NCI-H187 treated with DMSO at 0.1 percent for 48 hours (cell line): ENCODE measurements around the gene MAP4K1.
"Not testable (repeated sequence)": the region's sequence is repeated elsewhere in the genome, so short reads cannot be mapped to it uniquely, and the experiment has no call there.

Experiments used
- DNase-seq: peaks from one replicate; lab custom pipeline; 2025; lab: John Stamatoyannopoulos, UW

Gene MAP4K1

DNA sequence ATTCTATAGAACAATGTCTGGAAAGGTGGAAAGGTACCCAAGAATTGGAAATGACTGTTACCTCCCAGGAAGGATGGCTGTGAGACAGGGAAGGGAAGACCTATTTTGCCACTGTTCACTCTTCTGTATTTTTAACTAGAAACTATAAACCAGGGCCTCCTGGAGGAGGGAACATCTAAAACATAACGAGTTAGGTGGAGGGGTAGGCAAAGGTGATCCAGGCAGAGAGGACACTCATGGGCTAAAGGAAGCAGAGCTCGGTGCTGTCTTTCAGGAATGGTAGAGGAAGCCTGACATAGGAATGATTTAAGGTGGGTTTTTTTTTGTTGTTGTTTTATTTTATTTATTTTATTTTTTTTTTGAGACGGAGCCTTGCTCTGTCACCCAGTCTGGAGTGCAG is 7.1 kb upstream of the MAP4K1 start:
- no peak for DNase-seq

GRCh38 chr19:38619361-38620174 is 1.8 kb upstream of the MAP4K1 start:
- DNase-seq, result no peak

DNA sequence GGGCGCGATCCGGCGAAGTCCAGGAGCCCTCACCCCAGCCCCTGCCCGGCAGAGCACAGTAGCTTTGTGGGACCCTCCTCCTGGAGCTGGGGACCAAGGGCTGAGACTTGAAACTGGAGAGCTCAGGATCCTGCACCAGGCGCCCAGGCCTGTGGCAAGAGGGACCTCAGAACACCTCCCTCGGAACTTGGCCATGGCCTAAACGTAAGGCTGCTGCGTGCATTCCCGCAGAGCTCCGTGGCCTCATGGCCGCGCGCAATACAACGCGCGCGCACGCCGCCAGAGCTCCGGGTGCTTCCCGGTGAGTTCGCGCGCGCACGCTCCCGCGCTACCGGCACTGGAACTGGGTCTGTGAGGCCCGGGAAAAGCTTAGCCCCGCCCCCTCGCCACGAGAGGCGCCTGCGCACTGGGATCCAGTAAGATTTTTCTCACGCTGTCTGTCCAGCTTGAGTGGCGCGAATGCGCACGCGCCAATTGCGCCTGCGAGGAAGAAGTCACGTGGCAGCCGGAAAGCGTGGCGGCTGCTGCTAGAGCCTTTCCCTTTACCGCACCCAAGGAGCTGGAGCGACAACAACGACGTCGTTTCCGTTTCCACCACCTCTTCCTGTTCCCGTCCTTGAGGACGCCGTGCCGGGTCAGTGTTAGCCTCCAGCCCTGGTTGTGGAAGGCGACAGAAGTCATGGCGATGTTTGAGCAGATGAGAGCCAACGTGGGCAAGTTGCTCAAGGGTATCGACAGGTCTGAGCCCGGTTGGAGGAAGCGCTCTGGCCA is 1.0 kb upstream of the MAP4K1 start, which contains the start of gene EIF3K:
TSS of gene EIF3K (plus strand) at position 599 of the 771 bp plus-strand sequence. CDS start at position 680, 81 bp downstream.
- peak; percentile 92 for DNase-seq

GRCh38 chr19:38617283-38617763 is 430 bp downstream of the MAP4K1 start:
- no peak for DNase-seq

DNA sequence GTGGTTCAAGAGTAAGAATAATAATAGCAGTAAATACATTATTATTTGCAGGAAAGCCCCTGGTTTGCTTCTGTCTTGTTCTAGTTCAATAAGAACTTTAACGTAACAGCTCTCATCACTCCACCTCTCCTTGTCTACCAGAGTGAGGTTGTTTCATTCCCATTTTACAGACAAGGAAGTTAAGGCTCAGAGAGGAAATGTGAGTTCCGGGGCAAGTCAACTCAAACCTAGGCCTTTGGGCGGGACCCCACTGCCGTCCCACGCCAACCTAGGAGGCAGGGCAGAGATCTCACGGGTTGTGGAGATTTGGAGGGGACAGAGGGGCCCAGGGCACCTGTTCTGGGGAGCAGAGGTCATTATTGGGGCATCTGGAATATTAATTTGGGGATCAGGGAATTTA is 1.5 kb downstream of the MAP4K1 start:
- no peak for DNase-seq

GRCh38 chr19:38615007-38615581 is 2.7 kb downstream of the MAP4K1 start:
- DNase-seq, result no peak

- no peak for DNase-seq
These were observed 3.5 kb downstream of the MAP4K1 start for GRCh38 chr19:38614289-38614688.

DNA sequence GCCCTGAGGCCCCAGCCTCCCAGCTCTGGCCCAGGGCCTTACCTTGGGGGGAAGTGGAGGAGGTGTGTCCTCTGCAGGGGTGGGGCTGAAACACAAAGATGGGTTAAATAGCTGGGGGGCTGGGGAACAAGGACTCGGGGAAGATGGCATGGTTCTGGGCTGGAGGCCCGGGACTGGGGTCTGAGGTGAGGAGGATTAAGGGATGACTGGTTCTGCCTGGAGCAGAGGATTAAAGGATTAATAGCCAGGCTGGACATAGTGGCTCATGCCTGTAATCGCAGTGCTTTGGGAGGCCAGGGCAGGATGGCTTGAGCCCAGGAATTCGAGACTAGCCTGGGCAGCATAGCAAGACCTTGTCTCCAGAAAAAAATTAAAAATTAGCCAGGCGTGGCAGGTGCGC is 11.6 kb downstream of the MAP4K1 start:
- DNase-seq, result no peak

- not testable (repeated sequence) for DNase-seq
These were observed 14.9 kb downstream of the MAP4K1 start for GRCh38 chr19:38602856-38603255.

GRCh38 chr19:38599722-38600121 is 18.0 kb downstream of the MAP4K1 start:
- DNase-seq, result no peak

DNA sequence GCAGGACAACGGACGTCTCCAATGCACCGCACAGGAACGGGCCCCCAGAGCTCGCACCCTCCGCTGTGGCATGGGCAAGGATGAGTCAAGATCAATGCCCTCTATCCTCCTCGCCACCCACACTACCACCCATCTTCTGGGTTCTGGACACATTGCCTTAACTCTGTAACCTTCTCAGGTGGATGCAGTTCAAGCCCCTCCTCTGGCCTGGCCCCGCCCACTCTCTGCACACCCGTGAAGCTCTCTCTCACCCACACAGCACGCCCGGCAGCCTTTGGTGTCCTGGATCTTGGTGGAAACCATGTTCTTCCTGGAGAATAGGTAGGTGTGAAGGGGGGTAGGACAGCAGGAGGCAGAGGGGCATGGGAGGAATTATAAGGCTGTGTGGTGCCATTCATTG is 20.7 kb downstream of the MAP4K1 start:
- no peak for DNase-seq

DNA sequence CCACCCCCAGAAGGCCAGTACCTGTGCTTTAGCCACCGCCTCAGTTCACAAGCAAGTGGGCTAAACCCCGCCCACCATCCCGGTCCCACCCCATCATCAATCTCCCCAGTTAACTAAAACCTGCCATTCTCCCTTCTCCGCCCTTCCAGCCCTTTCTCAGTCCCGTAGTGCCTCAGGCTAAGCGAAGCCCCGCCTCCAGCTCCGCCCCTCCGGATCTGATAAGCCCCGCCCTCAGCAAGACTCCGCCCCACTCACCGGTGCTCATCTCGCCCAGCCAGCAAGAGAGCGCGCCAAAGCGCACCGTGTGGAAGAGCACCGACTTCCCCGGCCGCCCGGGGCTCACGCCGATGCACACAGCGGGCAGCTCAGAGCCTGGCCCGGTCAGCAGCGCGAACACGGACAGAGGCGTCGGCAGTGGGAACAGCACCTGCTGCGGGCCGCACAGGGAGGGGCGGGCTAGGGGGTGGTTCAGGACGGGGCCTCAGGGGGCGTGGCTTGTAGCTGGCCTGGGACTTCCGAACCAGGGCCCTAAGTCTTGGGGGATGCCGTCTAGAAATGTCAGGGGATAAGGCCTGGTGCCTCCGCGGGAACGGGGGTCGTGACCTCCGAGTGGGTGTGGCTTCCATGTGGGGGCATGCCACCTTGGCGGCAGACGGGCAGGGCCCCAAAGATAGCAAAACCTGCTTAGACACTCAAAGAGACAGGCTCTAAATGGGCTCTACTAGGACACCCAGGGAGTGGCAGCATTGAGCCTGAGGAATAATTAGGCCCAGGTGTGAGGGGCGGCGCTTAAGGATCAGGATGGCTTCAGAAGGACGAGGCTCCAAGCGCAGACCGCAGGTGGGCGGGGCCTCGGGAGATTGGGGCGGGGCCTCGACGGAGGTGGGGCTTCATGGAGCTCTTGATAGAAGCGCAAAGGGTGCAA is 21.4 kb downstream of the MAP4K1 start:
- peak; percentile 6 for DNase-seq

DNA sequence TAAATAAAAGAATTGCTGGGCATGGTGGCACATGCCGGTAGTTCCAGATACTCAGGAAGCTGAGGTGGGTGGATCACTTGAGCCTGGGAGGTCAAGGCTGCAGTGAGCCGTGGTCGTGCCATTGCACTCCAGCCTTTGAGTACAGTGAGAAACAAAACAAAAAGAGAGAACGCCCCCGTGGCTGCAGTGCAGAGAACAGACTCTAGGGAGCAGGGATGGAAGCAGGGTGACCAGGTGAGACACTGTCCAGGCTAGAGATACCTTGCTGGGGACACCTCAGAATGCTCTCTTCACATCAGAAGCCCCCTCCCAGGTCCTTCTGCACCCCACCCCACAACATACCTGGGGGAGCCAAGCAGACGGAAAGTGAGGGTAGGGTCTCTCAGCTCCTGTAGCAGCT is 24.8 kb downstream of the MAP4K1 start:
- no peak for DNase-seq

DNA sequence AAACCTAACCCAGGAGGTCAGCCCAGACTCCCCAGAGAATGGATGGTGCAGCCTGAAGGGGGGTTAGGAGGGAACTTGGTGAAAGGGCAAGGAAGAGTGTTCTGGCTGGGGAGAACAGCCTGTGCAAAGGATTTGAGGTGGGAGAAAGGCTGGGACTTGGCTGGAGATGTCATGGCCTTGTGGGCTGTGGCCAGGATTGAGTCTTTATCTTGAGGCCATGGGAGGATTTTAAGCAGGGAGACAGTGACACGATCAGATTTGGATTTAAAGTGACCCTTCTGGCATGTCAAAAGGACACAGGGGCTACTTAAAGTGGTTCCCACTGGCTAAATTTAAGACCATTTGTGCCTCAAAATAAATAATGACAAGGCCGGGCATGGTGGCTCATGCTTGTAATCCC is 29.7 kb downstream of the MAP4K1 start:
- no peak for DNase-seq

GRCh38 chr19:38587562-38587961 is 30.2 kb downstream of the MAP4K1 start:
- DNase-seq, result no peak

DNA sequence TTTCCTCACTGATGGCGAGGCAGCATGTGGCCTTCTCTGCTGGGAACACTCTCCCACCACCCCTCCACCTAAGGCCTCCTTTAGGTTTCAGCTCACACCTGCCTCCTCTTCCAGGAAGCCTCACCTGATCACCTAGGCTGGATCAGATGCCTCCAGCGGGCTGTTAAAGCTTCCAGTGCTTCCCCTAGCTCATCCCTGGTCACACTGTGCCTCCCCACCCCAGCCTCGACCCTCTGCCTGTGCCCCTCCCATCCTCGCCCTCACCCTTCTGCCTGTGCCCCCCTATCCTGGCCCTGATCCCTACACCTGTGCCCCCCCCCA is 33.8 kb downstream of the MAP4K1 start:
- no peak for DNase-seq

GRCh38 chr19:38583219-38583984 is 34.4 kb downstream of the MAP4K1 start:
- no peak for DNase-seq

GRCh38 chr19:38580080-38580479 is 37.7 kb downstream of the MAP4K1 start:
- no peak for DNase-seq

DNA sequence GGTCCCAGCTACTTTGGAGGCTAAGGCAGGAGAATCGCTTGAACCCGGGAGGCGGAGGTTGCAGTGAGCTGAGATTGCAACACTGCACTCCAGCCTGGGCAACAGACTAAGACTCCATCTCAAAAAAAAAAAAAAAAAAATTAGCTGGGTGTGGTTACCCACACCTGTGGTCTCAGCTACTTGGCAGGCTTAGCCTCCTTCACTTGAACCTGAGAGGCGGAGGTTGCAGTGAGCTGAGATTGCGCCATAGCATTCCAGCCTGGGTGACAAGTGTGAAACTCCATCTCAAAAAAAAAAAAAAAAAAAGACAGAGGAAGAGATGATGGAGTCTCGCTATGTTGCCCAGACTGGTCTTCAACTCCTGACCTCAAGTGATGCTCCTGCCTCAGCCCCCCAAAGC is 38.4 kb downstream of the MAP4K1 start:
- DNase-seq, result not testable (repeated sequence)

- no peak for DNase-seq
These were observed 39.9 kb downstream of the MAP4K1 start for GRCh38 chr19:38577826-38578225.

- no peak for DNase-seq
These were observed 46.1 kb downstream of the MAP4K1 start for GRCh38 chr19:38571682-38572081.
